C4-2B (cell line): ENCODE data around the gene PDE8B.

Source experiments
- CTCF ChIP-seq: fragments of 450-650 bp; conservative IDR thresholded peaks from 2 replicates; pipeline ENCODE4 v1.5.1; 2017; ENCODE audit warnings: mild to moderate bottlenecking
- ZFX ChIP-seq: fragments of 450-650 bp; IDR thresholded peaks from 2 replicates; pipeline ENCODE4 v1.6.1; 2017

DNA sequence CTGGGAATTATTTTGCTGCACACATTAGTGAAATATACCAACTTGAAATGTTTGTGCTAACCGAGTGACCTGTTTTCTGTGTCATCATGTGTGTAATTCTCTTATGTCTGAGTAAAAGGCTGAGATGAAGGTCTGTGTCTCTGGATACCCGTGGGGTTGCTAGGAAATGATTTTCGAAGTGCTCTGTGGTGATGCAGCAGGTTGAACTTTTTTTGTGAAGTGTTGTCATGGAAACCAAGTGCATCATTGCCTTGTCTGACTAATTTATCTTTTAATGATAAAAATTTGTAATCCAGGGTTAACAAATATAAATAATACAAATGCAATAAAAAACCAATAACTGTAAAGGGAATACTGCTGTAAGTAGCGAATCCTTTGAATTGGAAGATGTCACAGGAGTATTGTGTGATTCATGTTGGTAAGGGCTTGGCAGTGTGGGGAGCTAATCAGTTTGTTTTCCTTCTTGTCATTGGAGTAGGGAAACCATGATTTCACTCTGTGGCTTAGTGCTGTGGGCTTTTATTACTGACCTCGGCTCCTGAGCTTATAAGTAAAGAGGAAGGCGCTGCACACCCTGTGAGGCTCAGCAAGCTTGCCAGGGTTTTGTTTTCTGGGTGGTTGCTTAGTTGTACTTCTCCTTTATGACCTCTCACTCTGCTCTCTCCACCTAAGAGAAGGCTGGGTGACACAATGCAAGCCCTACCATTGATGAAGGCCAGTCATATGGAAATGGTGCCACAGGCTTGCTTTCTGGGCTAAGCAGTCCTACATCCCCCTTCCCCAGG lies 22.3 kb downstream of the PDE8B start:
- TF ChIP-seq CTCF (no peak), ZFX (no peak)
